H9 (cell line): ENCODE measurements around the gene ANO10. TPM values are rescaled to one million over a fixed set of nuclear protein-coding genes. Genes with fewer than 3 reads are reported as not detected.

Experiments used
- DNase-seq: peaks from one replicate; pipeline ENCODE4 v3.0.0-alpha.2; 2017
- H2AFZ ChIP-seq: one replicate; pipeline ENCODE4 v1.6.1; 2013; ENCODE audit warnings: mild to moderate bottlenecking, low read length, control low read depth, moderate library complexity
- H2AK5ac ChIP-seq: 2 replicates; pipeline ENCODE4 v1.6.1; 2013; ENCODE audit warnings: low read length, control low read depth, mixed read lengths; ENCODE audit not compliant: insufficient read length
- H2BK120ac ChIP-seq: one replicate; pipeline ENCODE4 v1.6.1; 2013; ENCODE audit warnings: low read depth, mild to moderate bottlenecking, low read length, control low read depth, inconsistent platforms; ENCODE audit not compliant: poor library complexity, severe bottlenecking
- H2BK12ac ChIP-seq: 2 replicates; pipeline ENCODE4 v1.6.1; 2013; ENCODE audit warnings: low read length, control low read depth, mixed read lengths, low read depth; ENCODE audit not compliant: insufficient read length
- H2BK15ac ChIP-seq: 2 replicates; pipeline ENCODE4 v1.6.1; 2013; ENCODE audit warnings: low read depth, low read length, control low read depth
- H2BK20ac ChIP-seq: one replicate; pipeline ENCODE4 v1.6.1; 2013; ENCODE audit warnings: low read depth, mild to moderate bottlenecking, low read length, control low read depth, inconsistent platforms; ENCODE audit not compliant: poor library complexity, severe bottlenecking
- H2BK5ac ChIP-seq: 2 replicates; pipeline ENCODE4 v1.6.1; 2013; ENCODE audit warnings: low read length, control low read depth, mixed read lengths; ENCODE audit not compliant: insufficient read length
- H3K14ac ChIP-seq: 2 replicates; pipeline ENCODE4 v1.6.1; 2013; ENCODE audit warnings: low read length, control low read depth; ENCODE audit not compliant: insufficient read depth
- H3K18ac ChIP-seq: 2 replicates; pipeline ENCODE4 v1.6.1; 2013; ENCODE audit warnings: low read depth, mild to moderate bottlenecking, mixed read lengths, low read length, control low read depth; ENCODE audit not compliant: insufficient read length
- H3K23ac ChIP-seq: 2 replicates; pipeline ENCODE4 v1.6.1; 2013; ENCODE audit warnings: low read length, control low read depth, mixed read lengths, low read depth; ENCODE audit not compliant: insufficient read length
- H3K23me2 ChIP-seq: 2 replicates; pipeline ENCODE4 v1.6.1; 2013; ENCODE audit warnings: low read depth, mild to moderate bottlenecking, mixed read lengths, low read length, control low read depth; ENCODE audit not compliant: insufficient read length, poor library complexity, severe bottlenecking
- H3K27ac ChIP-seq: 2 replicates; pipeline ENCODE4 v1.5.1; 2013; ENCODE audit warnings: low read length, control low read depth, mixed read lengths, low read depth; ENCODE audit not compliant: insufficient read length
- H3K27me3 ChIP-seq: 2 replicates; pipeline ENCODE4 v1.6.1; 2013; ENCODE audit warnings: low read length, control low read depth, inconsistent platforms; ENCODE audit not compliant: insufficient read depth
- H3K4ac ChIP-seq: 2 replicates; pipeline ENCODE4 v1.6.1; 2013; ENCODE audit warnings: low read depth, mild to moderate bottlenecking, control low read depth, inconsistent platforms, low read length, moderate library complexity
- H3K4me1 ChIP-seq: 2 replicates; pipeline ENCODE4 v1.6.1; 2013; ENCODE audit warnings: low read length, control low read depth, inconsistent platforms; ENCODE audit not compliant: insufficient read depth
- H3K4me2 ChIP-seq: 2 replicates; pipeline ENCODE4 v1.6.1; 2013; ENCODE audit warnings: low read length, control low read depth, mixed read lengths; ENCODE audit not compliant: insufficient read length, insufficient read depth
- H3K56ac ChIP-seq: 2 replicates; pipeline ENCODE4 v1.6.1; 2013; ENCODE audit warnings: low read depth, mild to moderate bottlenecking, mixed read lengths, low read length, control low read depth; ENCODE audit not compliant: insufficient read length
- H3K79me1 ChIP-seq: 2 replicates; pipeline ENCODE4 v1.6.1; 2013; ENCODE audit warnings: low read depth, mild to moderate bottlenecking, moderate library complexity, low read length, control low read depth, inconsistent platforms; ENCODE audit not compliant: insufficient read depth, poor library complexity, severe bottlenecking
- H3K79me2 ChIP-seq: 2 replicates; pipeline ENCODE4 v1.6.1; 2013; ENCODE audit warnings: low read length, control low read depth, inconsistent platforms; ENCODE audit not compliant: insufficient read depth
- H3K9ac ChIP-seq: 2 replicates; pipeline ENCODE4 v1.6.1; 2013; ENCODE audit warnings: low read length, control low read depth, mixed read lengths; ENCODE audit not compliant: insufficient read length; ENCODE audit errors: extremely low read depth
- H3K9me3 ChIP-seq: one replicate; pipeline ENCODE4 v1.6.1; 2013; ENCODE audit warnings: low read depth, low read length, inconsistent platforms; ENCODE audit not compliant: control insufficient read depth
- H3T11ph ChIP-seq: one replicate; pipeline ENCODE4 v1.6.1; 2013; ENCODE audit warnings: mild to moderate bottlenecking, low read length, control low read depth, inconsistent platforms
- H4K20me1 ChIP-seq: one replicate; pipeline ENCODE4 v1.6.1; 2013; ENCODE audit not compliant: control insufficient read depth, insufficient read length, insufficient read depth
- H4K5ac ChIP-seq: 2 replicates; pipeline ENCODE4 v1.6.1; 2013; ENCODE audit warnings: low read depth, mild to moderate bottlenecking, mixed read lengths, low read length, control low read depth; ENCODE audit not compliant: insufficient read length
- H4K8ac ChIP-seq: replicated peaks from 2 replicates; pipeline ENCODE4 v1.6.1; 2013; ENCODE audit warnings: low read length, control low read depth, mixed read lengths, low read depth; ENCODE audit not compliant: insufficient read length
- H4K91ac ChIP-seq: 2 replicates; pipeline ENCODE4 v1.6.1; 2013; ENCODE audit warnings: low read depth, mild to moderate bottlenecking, moderate library complexity, mixed read lengths, low read length, control low read depth; ENCODE audit not compliant: insufficient read length
- H3K27ac Mint-ChIP-seq, 3 experiments: 2 replicates in 2 of 3; 3 replicates in 1 of 3; pipeline ENCODE4 v1.8.0; 2020 to 2021; ENCODE audit warnings: mixed read lengths in 3 of 3, mild to moderate bottlenecking in 1 of 3, moderate library complexity in 1 of 3
- H3K27me3 Mint-ChIP-seq: 2 replicates; pipeline ENCODE4 v1.8.0; 2021; ENCODE audit warnings: low read depth, mild to moderate bottlenecking, moderate library complexity, mixed read lengths
- H3K36me3 Mint-ChIP-seq, 3 experiments: 2 replicates in 2 of 3; 3 replicates in 1 of 3; pipeline ENCODE4 v1.8.0; 2020 to 2021; ENCODE audit warnings: low read depth in 3 of 3, mixed read lengths in 3 of 3; ENCODE audit not compliant: insufficient read depth in 1 of 3
- H3K4me1 Mint-ChIP-seq, 2 experiments: 2 replicates each; pipeline ENCODE4 v1.8.0; 2020; ENCODE audit warnings: mixed read lengths in 2 of 2
- H3K4me3 Mint-ChIP-seq, 2 experiments: 2 replicates in 1 of 2; 3 replicates in 1 of 2; pipeline ENCODE4 v1.8.0; 2020 to 2021; ENCODE audit warnings: mild to moderate bottlenecking in 2 of 2, mixed read lengths in 2 of 2, moderate library complexity in 1 of 2
- H3K9me3 Mint-ChIP-seq, 2 experiments: 2 replicates in 1 of 2; 3 replicates in 1 of 2; pipeline ENCODE4 v1.8.0; 2020; ENCODE audit warnings: mild to moderate bottlenecking in 2 of 2, mixed read lengths in 2 of 2, moderate library complexity in 1 of 2
- WGBS: extraction: QIAGEN DNeasy Blood & Tissue Kit; methylation state at CpG from one replicate; pipeline ENCODE4 v1.1.7; 2013; ENCODE audit warnings: missing lambda C conversion rate, low lambda C conversion rate, mixed read lengths; ENCODE audit not compliant: insufficient read length; ENCODE audit errors: extremely low coverage; 5-methylcytosine and 5-hydroxymethylcytosine counted together
- total RNA-seq: library from RNA; stranded (reverse); gene quantifications from 2 replicates; pipeline ENCODE4 v1.2.1, GENCODE V29; 2021
- TF ChIP-seq, protein P1 (sequence below): fragments of 200-600 bp; sonication (generic); conservative IDR thresholded peaks from 3 replicates; pipeline ENCODE4 v1.8.0; 2021; ENCODE audit warnings: antibody characterized with exemption, mild to moderate bottlenecking

Gene ANO10
- total RNA-seq, 1 experiment from 2014 or later: 38.7 TPM

- H3K4me1 ChIP-seq: no peaks in the 10 kb centered on the region
- no peak for DNase-seq
- no peak overlapping the region for H2AFZ ChIP-seq
- H4K20me1 ChIP-seq: no peaks in the 10 kb centered on the region
- H2AK5ac ChIP-seq: no peak overlapping the region
- H3K79me2 ChIP-seq: peaks cover 4% of the 10 kb centered on the region; the same call in 1 of the 2 replicates
- no peak overlapping the region for H3K4me2 ChIP-seq
- no peak overlapping the region for H3K14ac ChIP-seq
- no peaks in the 10 kb centered on the region for H3K27me3 ChIP-seq
- no CpG with 5 or more reads among the region's 1 CpG for WGBS
- Mint-ChIP-seq H3K27me3 (no peaks in the 10 kb centered on the region), H3K4me1 (peaks cover 10 to 12% of the 10 kb centered on the region in 2 experiments), H3K36me3 (peaks cover 3 to 13% (median 7%) of the 10 kb centered on the region in 3 experiments; a peak in 5 of 7 replicates), H3K9me3 (no peaks in the 10 kb centered on the region), H3K4me3 (no peak overlapping the region), H3K27ac (no peak overlapping the region)
- no peaks in the 10 kb centered on the region for H3K79me1 ChIP-seq
- H3K9ac ChIP-seq: no peak overlapping the region
- no peak overlapping the region for H3K4ac ChIP-seq
- H3K23ac ChIP-seq: no peak overlapping the region
- H3K9me3 ChIP-seq: no peaks in the 10 kb centered on the region
- H3K18ac ChIP-seq: no peak overlapping the region
- no peak overlapping the region for H2BK15ac ChIP-seq
- TF ChIP-seq, protein P1, sequence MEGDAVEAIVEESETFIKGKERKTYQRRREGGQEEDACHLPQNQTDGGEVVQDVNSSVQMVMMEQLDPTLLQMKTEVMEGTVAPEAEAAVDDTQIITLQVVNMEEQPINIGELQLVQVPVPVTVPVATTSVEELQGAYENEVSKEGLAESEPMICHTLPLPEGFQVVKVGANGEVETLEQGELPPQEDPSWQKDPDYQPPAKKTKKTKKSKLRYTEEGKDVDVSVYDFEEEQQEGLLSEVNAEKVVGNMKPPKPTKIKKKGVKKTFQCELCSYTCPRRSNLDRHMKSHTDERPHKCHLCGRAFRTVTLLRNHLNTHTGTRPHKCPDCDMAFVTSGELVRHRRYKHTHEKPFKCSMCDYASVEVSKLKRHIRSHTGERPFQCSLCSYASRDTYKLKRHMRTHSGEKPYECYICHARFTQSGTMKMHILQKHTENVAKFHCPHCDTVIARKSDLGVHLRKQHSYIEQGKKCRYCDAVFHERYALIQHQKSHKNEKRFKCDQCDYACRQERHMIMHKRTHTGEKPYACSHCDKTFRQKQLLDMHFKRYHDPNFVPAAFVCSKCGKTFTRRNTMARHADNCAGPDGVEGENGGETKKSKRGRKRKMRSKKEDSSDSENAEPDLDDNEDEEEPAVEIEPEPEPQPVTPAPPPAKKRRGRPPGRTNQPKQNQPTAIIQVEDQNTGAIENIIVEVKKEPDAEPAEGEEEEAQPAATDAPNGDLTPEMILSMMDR: no peak
- no peaks in the 10 kb centered on the region for H3K23me2 ChIP-seq
- no peak overlapping the region for H2BK12ac ChIP-seq
- H4K8ac ChIP-seq: no peak overlapping the region
- no peak overlapping the region for H2BK120ac ChIP-seq
- no peak overlapping the region for H3T11ph ChIP-seq
- no peak overlapping the region for H3K56ac ChIP-seq
- no peak overlapping the region for H3K27ac ChIP-seq
- H2BK20ac ChIP-seq: no peak overlapping the region
- H4K91ac ChIP-seq: no peak overlapping the region
- no peak overlapping the region for H4K5ac ChIP-seq
- no peak overlapping the region for H2BK5ac ChIP-seq
Measured at GRCh38 chr3:43608751-43609150, 13.1 kb downstream of the ANO10 start.
